GM15510 (cell line): Measurements from ENCODE around the gene DNAJC19.

Experiments
- POLR2A ChIP-seq: IDR thresholded peaks from 3 replicates; pipeline ENCODE4 v1.6.1; 2011; ENCODE audit warnings: borderline replicate concordance; ENCODE audit not compliant: insufficient read length; ENCODE audit errors: extremely low read depth

DNAJC19 gene

DNA sequence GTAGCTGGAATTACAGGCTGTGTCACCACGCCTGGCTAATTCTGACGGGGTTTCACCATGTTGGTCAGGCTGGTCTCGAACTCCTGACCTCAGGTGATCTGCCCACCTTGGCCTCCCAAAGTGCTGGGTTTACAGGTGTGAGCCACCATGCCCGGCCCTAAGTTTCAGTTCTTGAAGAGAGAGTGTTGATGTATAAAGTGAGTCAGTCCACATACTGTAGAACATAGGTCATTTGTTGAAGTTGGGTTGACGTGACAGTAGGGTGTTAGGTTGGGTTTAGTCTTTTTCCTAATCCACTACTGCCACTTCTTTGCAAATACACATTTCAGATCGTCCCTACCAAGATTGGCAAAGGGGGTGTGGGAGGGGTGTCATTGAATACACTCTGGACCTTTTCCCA, 15.2 kb downstream of the DNAJC19 start:
- no peak for TF ChIP-seq POLR2A

DNA sequence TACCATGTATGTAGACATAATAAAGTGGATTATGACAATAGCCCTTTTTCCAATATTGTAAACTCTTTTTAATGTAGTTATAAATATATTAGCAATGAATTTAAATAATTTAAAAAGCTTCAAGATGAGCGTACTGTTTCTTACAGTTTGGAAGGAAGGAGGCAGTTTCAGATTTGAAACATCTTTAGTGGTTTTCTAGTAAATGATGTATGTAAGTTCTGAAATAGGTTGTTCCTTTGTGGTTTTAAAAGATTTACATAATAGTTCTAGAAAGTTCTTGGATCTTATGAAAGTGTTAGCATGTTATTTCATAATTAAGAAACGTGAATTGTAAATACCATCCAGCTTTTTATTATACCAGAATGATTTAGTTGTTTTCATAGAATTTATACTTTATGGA, 16.0 kb downstream of the DNAJC19 start:
- TF ChIP-seq POLR2A: no peak

DNA sequence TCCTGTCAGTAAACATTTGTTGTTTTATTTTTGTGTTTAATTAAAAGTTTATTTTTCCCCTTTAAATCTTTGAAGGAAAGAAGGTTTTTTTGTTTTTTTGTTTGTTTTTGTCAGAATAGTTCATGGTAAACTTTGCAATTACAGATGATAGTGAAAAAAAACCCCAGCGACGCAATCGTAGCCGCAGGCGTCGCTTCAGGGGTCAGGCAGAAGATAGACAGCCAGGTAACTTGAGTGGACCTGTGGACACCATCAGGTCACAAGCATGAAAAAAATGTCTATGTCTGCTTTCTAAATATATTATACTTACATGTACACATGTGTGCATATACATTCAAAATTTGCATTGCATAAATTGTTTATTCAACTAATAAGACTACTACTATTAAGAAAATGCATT, 18.6 kb downstream of the DNAJC19 start:
- TF ChIP-seq POLR2A: no peak

DNA sequence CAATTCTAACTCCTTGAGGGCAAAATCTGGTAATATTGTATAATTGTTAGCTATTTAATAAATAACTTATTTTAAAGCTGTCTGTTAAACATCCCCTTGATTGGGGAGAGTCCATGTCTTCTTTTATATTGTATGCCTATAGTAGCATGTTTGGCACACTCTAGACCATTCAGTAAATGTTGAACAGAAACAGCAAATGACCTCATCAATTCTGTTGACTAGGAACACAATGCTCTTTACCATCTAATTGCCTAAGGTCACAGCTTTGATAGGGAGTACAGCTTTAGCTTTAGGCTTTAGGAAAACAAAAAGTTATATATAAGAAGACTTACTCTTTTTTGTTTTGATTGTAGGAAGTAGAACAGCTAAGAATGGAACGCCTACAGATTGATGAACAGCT, 27.0 kb downstream of the DNAJC19 start:
- TF ChIP-seq POLR2A: no peak

DNA sequence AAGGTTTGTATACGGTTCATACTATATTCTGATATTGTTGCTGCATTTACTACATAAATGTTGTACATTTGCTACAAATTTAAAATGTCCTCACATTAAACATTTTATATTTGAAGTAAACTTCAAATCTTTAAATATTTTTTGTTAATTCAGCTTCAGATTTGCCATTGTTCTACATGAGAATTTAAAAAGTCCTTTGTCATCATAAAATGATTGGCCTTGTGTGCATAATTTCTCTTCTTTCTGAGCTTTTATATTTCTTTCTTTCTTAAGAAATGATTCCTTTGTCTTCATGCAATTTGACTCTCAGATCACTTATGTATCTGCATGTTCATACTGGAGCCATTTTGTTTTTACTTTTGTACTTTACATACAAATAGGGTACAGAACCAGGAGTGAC, 28.0 kb downstream of the DNAJC19 start:
- TF ChIP-seq POLR2A: no peak

DNA sequence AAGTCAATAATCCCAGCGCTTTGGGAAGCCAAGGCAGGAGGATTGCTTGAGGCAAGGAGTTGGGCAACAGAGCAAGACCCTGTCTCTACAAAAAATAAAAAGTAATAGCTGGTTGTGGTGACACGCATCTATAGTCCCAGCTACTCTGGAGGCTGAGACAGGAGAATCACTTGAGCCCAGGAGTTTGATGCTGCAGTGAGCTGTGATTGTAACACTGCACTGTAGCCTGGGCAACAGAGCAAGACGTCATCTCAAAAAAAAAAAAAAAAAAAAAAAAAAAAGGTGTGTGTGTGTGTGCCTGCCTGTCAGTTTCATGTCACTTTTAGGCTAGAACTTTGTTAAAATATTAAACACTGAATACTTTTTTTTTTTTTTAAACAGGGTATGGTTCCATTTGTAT, 28.4 kb downstream of the DNAJC19 start:
- TF ChIP-seq POLR2A: no peak

DNA sequence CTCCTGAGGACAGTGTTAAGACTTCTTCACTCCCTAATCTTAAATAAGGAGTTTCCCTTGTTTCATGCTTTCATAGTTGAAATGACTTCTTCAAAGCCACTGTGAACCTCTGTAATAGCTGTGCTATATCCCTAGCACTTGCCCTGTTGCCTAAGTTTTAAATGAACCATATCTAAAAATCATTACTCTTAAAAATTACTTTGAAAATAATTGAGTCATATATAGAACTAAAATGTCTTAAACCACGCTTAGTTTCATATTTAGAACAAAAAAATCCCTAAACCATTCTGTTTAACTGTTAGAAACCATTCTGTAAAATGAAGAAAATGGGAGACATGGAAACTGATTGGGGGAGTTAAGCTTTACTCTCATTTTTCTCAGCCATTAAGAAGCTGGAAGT, 29.8 kb downstream of the DNAJC19 start:
- TF ChIP-seq POLR2A: no peak

DNA sequence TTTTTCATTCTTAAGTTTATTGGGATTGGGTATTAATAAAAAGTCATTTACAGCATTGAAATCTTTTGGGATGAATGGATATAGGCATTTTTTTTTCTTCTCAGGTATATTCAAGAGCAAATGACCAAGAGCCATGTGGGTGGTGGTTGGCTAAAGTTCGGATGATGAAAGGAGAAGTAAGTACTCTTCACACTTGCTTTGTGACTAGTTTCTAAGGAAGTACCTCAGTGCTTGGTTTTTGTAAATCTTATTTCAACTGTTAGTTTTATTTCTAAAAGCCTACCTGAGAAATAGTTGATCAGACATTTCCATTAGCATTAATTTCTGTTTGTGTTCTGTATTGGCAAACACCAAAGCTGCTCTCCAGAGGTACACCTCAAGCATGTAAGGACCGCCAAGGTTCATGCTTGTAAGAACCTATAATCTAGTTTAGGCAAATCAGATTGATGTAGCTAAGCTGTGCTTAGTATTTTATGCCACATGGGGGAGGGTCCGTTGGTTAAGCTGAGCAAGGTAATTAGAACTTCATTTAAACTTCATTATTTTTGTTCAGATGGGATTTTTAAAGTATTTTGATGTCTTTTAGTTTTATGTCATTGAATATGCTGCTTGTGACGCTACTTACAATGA, 41.7 kb downstream of the DNAJC19 start:
- no peak for TF ChIP-seq POLR2A

DNA sequence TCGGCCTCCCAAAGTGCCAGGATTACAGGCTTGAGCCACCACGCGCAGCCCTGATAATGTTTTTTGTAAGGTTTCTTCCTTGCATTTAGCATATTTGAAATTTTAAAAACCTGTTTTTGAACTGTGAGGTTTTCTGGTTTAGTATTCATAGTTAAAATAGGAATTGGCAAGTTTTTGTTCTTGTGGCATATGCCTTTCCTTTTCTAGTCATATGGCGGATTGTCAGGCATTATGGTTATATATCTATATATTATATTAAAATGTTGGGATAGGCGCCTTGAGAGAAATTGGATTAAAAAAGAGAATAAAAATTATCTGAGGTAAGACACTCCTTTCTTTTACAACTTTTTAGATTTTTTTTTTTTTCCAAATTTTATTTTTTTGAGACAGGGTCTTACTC, 48.7 kb downstream of the DNAJC19 start:
- no peak for TF ChIP-seq POLR2A

DNA sequence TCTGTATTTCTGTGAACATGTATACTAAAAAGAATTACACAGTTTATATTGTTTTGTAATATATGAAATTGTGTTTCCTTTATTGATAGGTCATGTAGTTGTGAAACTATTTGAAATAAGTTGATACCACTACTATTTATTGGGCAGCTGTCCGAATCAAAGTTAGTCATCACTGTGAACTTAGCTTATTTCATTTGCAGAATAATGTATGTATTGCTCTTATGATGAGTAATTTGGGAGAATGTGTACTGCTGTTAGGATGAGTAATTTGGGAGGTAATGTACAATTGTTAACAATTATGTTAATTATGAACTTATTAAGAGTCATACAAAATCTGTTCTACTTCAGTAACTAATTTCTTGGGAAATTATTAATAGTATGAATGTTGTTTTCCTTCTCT, 54.9 kb downstream of the DNAJC19 start:
- TF ChIP-seq POLR2A: no peak
